Caco-2 (cell line): ENCODE data around the gene IL19. TPM values are rescaled to one million over a fixed set of nuclear protein-coding genes. Genes with fewer than 3 reads are reported as not detected.

Source experiments
- BruUV-seq: library from RNA; stranded (reverse); fragments of 400-500 nt; replicated peaks from 2 replicates; lab custom pipeline; 2021; lab: Mats Ljungman, UMichigan
- CTCF ChIA-PET: fragments of 300-600 bp; sonication (Branson Sonifier 250); formaldehyde crosslinking; loops from one replicate; lab custom pipeline; 2022; ENCODE audit warnings: antibody characterized with exemption; lab: Charles Lee
- POLR2A ChIA-PET: fragments of 300-600 bp; sonication (Branson Sonifier 250); formaldehyde crosslinking; loops from one replicate; lab custom pipeline; 2022; ENCODE audit warnings: antibody characterized with exemption; lab: Charles Lee
- DNase-seq, 2 experiments: peaks; one replicate each; pipeline versions ENCODE4 v3.0.0 to v3.0.0-alpha.2; 2020 to 2022
- H3K27me3 ChIP-seq: replicated peaks from 2 replicates; pipeline ENCODE4 v1.6.0; 2011; ENCODE audit warnings: low read length; ENCODE audit not compliant: control insufficient read depth, insufficient read depth
- H3K36me3 ChIP-seq: 2 replicates; pipeline ENCODE4 v1.5.1; 2011; ENCODE audit warnings: low read length; ENCODE audit not compliant: control insufficient read depth, insufficient read depth
- H3K4me1 ChIP-seq: fragments of 250-450 bp; sonication (Bioruptor Pico); 2 replicates; pipeline ENCODE4 v1.5.1; 2020; ENCODE audit warnings: mild to moderate bottlenecking
- H3K4me3 ChIP-seq: 2 replicates; pipeline ENCODE4 v1.5.1; 2011; ENCODE audit warnings: low read depth, mild to moderate bottlenecking, control low read depth, low read length
- H3K9me3 ChIP-seq: fragments of 250-450 bp; sonication (Bioruptor Pico); 2 replicates; pipeline ENCODE4 v1.5.1; 2020; ENCODE audit warnings: mild to moderate bottlenecking, moderate library complexity
- H3K27ac Mint-ChIP-seq: one replicate; pipeline ENCODE4 v1.8.0; 2022; ENCODE audit warnings: mixed read lengths; ENCODE audit not compliant: unreplicated experiment
- H3K27me3 Mint-ChIP-seq: one replicate; pipeline ENCODE4 v1.8.0; 2022; ENCODE audit warnings: mixed read lengths; ENCODE audit not compliant: insufficient read depth, unreplicated experiment
- H3K36me3 Mint-ChIP-seq: one replicate; pipeline ENCODE4 v1.8.0; 2022; ENCODE audit warnings: mild to moderate bottlenecking, mixed read lengths; ENCODE audit not compliant: insufficient read depth, unreplicated experiment
- H3K4me1 Mint-ChIP-seq: one replicate; pipeline ENCODE4 v1.8.0; 2022; ENCODE audit warnings: low read depth, mixed read lengths; ENCODE audit not compliant: unreplicated experiment
- H3K4me3 Mint-ChIP-seq: one replicate; pipeline ENCODE4 v1.8.0; 2022; ENCODE audit warnings: mild to moderate bottlenecking, moderate library complexity, mixed read lengths; ENCODE audit not compliant: unreplicated experiment
- H3K9me3 Mint-ChIP-seq: one replicate; pipeline ENCODE4 v1.8.0; 2022; ENCODE audit warnings: mixed read lengths; ENCODE audit not compliant: unreplicated experiment
- intact Hi-C: fragments of 100-400 bp; cut with micrococcal nuclease; formaldehyde crosslinking; loops from one replicate; pipeline ENCODE4 v1.10.0; 2022; ENCODE audit not compliant: unreplicated experiment
- total RNA-seq: library from RNA; stranded (reverse); gene quantifications from 2 replicates; pipeline ENCODE4 v1.2.3, GENCODE V29; 2022
- TF ChIP-seq, protein P1 (sequence below), 2 experiments: fragments of 200-600 bp in 1 of 2; IDR thresholded peaks; 1 replicate in 1 of 2; 2 replicates in 1 of 2; pipeline versions ENCODE4 v1.5.1 to v1.8.0; 2011 to 2022; ENCODE audit warnings: antibody characterized with exemption in 1 of 2, control low read depth in 1 of 2, inconsistent platforms in 1 of 2, low read depth in 1 of 2, low read length in 1 of 2, mild to moderate bottlenecking in 1 of 2, moderate library complexity in 1 of 2; ENCODE audit not compliant: insufficient read depth in 1 of 2, severe bottlenecking in 1 of 2, unreplicated experiment in 1 of 2

The IL19 gene
- total RNA-seq, 1 experiment from 2014 or later, result not detected

DNA sequence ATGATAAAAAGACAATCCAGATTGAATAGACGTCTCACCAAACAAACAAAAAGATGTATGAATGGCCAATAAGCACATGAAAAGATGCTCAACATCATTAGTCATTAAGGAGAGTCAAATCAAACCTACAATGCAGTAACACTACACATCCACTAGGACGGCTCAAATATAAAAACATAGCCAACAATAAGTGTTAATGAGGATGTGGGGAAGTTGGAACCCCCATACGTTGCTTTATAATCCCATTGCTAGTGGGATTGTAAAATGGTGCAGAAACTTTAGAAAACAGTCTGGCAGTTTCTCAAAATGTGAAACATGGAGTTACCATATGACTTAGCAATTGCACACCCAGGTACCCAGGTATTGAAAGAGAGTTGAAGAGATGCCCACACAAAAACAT lies 112.0 kb downstream of the IL19 start:
- H3K27me3 Mint-ChIP-seq, result peaks cover 5% of the 10 kb centered on the region

DNA sequence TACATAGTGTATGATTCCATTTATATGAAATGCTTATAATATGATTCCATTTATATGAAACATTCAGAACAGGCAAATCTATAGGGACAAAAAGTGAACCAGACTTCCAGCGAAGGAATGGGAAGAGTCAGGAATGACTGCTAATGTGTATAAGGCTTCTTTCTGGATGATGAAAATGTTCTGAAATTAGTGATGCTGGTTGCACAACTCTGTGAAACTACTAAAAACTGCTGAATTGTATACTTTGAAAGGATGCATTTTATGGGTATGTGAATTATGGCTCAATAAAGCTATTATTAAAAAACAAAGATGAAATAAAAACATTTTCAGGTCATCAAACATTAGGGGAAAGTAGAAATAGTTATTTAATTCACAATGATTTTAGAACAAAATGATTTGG lies 112.6 kb downstream of the IL19 start:
- H3K27me3 Mint-ChIP-seq, result peaks cover 6% of the 10 kb centered on the region
- H3K9me3 Mint-ChIP-seq, result peaks cover 15% of the 10 kb centered on the region
- no peaks in the 10 kb centered on the region for H3K36me3 ChIP-seq
- CTCF ChIA-PET, result interaction anchor here (1.5 kb wide), 1 partner anchor 29 kb away, joined by 5 read pairs; no protein-coding TSS in a partner anchor
- no peaks in the 10 kb centered on the region for H3K4me1 Mint-ChIP-seq
- BruUV-seq, result no TSS peak
- H3K4me3 ChIP-seq, result no peak overlapping the region
- H3K27ac Mint-ChIP-seq, result no peak overlapping the region
- no peaks in the 10 kb centered on the region for H3K36me3 Mint-ChIP-seq
- no peak for DNase-seq
- intact Hi-C loops, result no loop called here
- no peaks in the 10 kb centered on the region for H3K4me1 ChIP-seq
- POLR2A ChIA-PET, result no interaction called here
- H3K4me3 Mint-ChIP-seq, result no peak overlapping the region
- TF ChIP-seq, protein P1, sequence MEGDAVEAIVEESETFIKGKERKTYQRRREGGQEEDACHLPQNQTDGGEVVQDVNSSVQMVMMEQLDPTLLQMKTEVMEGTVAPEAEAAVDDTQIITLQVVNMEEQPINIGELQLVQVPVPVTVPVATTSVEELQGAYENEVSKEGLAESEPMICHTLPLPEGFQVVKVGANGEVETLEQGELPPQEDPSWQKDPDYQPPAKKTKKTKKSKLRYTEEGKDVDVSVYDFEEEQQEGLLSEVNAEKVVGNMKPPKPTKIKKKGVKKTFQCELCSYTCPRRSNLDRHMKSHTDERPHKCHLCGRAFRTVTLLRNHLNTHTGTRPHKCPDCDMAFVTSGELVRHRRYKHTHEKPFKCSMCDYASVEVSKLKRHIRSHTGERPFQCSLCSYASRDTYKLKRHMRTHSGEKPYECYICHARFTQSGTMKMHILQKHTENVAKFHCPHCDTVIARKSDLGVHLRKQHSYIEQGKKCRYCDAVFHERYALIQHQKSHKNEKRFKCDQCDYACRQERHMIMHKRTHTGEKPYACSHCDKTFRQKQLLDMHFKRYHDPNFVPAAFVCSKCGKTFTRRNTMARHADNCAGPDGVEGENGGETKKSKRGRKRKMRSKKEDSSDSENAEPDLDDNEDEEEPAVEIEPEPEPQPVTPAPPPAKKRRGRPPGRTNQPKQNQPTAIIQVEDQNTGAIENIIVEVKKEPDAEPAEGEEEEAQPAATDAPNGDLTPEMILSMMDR (IDR thresholded peaks at IDR 0.05; ENCODE audit: insufficient read depth in 1 of 2, low read depth in 1 of 2, low read length in 1 of 2, severe bottlenecking in 1 of 2, unreplicated experiment in 1 of 2), result no peak
- no peaks in the 10 kb centered on the region for H3K27me3 ChIP-seq
- H3K9me3 ChIP-seq, result peaks cover 14% of the 10 kb centered on the region

More for the DNA sequence above, 112.0 kb downstream of the IL19 start:
- Mint-ChIP-seq H3K9me3 (peaks cover 15% of the 10 kb centered on the region), H3K4me3 (no peak overlapping the region), H3K27ac (no peak overlapping the region), H3K36me3 (no peaks in the 10 kb centered on the region), H3K4me1 (no peaks in the 10 kb centered on the region)
- CTCF ChIA-PET, result no interaction called here
- no peak overlapping the region for H3K4me3 ChIP-seq
- H3K27me3 ChIP-seq, result no peaks in the 10 kb centered on the region
- TF ChIP-seq, protein P1 (IDR thresholded peaks at IDR 0.05; ENCODE audit: insufficient read depth in 1 of 2, low read depth in 1 of 2, low read length in 1 of 2, severe bottlenecking in 1 of 2, unreplicated experiment in 1 of 2), result no peak
- POLR2A ChIA-PET, result no interaction called here
- intact Hi-C loops, result no loop called here
- no TSS peak for BruUV-seq
- no peaks in the 10 kb centered on the region for H3K4me1 ChIP-seq
- DNase-seq, result no peak
- peaks cover 17% of the 10 kb centered on the region for H3K9me3 ChIP-seq
- H3K36me3 ChIP-seq, result no peaks in the 10 kb centered on the region

- Histone ChIP-seq H3K4me1 (no peaks in the 10 kb centered on the region), H3K4me3 (no peak overlapping the region), H3K27me3 (no peaks in the 10 kb centered on the region), H3K9me3 (peaks cover 7% of the 10 kb centered on the region), H3K36me3 (no peaks in the 10 kb centered on the region)
- Mint-ChIP-seq H3K4me3 (no peak overlapping the region), H3K27me3 (peaks cover 9% of the 10 kb centered on the region), H3K9me3 (peaks cover 8% of the 10 kb centered on the region), H3K4me1 (no peaks in the 10 kb centered on the region), H3K27ac (no peak overlapping the region), H3K36me3 (no peaks in the 10 kb centered on the region)
- POLR2A ChIA-PET, result no interaction called here
- CTCF ChIA-PET, result interaction anchor here (0.6 to 1.5 kb wide), 2 partner anchors 29 to 55 kb away, joined by 4 to 5 read pairs; no protein-coding TSS in a partner anchor
- BruUV-seq, result no TSS peak
- no peak for DNase-seq
- TF ChIP-seq, protein P1 (IDR thresholded peaks at IDR 0.05; ENCODE audit: insufficient read depth in 1 of 2, low read depth in 1 of 2, low read length in 1 of 2, severe bottlenecking in 1 of 2, unreplicated experiment in 1 of 2), result no peak
- intact Hi-C loops, result no loop called here
These were observed 113.3 kb downstream of the IL19 start for GRCh38 chr1:206883876-206884275.
